GM19468 (cell line): ENCODE data around the gene LMNA.
"Not testable (repeated sequence)": the region's sequence is repeated elsewhere in the genome, so short reads cannot be mapped to it uniquely, and the experiment has no call there.

Experiments used
- ATAC-seq: cut with Tn5 transposase; IDR thresholded peaks from one replicate; pipeline ENCODE4 v1.9.1; 2021; ENCODE audit warnings: mild to moderate bottlenecking, moderate library complexity, moderate number of reproducible peaks; ENCODE audit not compliant: unreplicated experiment; ENCODE audit errors: extremely low read depth

LMNA gene

GRCh38 chr1:156154317-156154749 lies 39.8 kb downstream of the LMNA start:
- ATAC-seq = no peak

- no peak for ATAC-seq
These were observed 41.4 kb downstream of the LMNA start for GRCh38 chr1:156155756-156156510.

DNA sequence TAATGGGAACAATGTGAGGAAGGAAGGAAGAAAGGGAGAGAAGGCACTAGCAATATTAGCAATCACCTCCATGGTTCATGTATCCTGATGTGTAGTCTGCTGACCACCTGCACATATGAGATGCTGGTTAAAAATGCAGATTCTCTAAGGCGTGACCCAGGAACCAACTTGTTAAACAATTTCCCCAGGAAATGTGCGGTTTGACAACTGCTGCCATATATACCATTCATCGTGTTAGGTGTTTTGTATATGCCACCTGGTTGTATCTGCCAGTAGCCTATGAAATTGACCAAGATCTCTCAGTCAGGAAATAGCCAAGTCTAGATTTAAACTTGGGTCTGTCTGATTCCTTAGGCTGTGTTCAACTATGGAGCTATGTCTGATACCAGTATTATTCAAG lies 43.0 kb downstream of the LMNA start:
- ATAC-seq = no peak

DNA sequence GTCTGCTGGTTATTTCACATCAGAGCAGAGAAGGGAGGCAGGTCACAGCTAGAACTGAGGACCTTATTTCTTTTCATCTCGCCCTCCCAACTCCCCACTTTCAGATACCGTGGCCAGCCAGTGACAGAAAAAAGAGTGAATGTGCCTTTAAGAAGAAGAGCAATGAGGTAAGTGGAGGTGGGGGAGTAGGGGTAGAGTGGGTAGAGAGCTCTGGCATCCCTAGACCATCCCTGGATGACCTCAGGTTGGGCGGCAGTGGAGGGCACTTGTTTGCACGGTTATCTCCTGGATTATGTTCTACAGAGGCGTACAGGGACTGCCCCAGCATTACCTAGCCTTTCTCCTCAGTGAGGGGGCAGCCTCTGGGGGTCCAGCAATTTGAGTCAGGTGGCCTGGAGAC lies 43.5 kb downstream of the LMNA start:
- ATAC-seq = no peak

- ATAC-seq = no peak
These were observed 45.7 kb downstream of the LMNA start for GRCh38 chr1:156160000-156160742.

- no peak for ATAC-seq
These were observed 46.2 kb downstream of the LMNA start for GRCh38 chr1:156160743-156161171.

DNA sequence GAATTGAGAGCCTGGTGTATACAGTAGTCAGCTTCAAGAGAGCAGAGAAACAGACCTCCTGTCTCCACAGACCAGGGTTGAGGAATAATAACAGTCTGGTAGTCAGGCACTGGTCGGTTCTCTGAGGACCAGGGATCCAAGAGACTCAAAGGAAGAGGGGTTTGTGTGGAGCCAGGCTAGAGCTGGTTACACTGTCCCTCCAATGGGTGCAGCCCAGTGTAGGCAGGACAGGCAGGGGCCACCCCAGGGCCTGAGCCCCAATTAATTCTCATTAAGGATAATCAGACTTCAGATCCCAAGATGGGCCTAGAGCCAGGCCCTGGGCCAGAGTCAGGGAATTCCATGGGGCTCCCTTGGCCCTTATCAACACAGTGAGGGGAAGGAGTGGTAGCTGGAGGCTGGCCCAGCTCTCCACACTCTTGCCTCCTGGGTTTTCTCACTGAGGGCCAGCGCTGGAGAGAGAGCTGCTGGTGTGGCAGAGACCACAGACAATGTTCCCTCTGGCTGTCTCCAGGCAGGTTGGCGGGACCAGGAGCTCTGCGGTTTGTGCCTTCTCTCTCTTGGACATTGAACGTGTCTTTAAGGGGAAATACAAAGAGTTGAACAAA lies 48.0 kb downstream of the LMNA start:
- no peak for ATAC-seq

DNA sequence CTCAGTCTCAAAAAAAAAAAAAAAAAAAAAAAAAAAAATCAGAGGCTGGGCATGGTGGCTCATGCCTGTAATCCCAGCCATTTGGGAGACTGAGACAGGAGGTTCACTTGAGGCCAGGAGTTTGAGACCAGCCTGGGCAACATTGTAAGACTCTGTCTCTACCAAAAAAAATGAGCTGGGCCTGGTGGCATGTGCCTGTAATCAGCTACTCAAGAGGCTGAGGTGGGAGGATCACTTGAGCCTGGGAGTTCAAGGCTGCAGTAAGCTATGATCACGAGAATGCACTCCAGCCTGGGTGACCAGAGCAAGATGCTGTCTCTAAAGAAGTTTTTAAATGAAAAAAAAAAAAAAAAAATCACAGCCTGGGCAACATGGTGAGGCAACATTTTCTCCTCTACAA lies 49.2 kb downstream of the LMNA start:
- no peak for ATAC-seq

DNA sequence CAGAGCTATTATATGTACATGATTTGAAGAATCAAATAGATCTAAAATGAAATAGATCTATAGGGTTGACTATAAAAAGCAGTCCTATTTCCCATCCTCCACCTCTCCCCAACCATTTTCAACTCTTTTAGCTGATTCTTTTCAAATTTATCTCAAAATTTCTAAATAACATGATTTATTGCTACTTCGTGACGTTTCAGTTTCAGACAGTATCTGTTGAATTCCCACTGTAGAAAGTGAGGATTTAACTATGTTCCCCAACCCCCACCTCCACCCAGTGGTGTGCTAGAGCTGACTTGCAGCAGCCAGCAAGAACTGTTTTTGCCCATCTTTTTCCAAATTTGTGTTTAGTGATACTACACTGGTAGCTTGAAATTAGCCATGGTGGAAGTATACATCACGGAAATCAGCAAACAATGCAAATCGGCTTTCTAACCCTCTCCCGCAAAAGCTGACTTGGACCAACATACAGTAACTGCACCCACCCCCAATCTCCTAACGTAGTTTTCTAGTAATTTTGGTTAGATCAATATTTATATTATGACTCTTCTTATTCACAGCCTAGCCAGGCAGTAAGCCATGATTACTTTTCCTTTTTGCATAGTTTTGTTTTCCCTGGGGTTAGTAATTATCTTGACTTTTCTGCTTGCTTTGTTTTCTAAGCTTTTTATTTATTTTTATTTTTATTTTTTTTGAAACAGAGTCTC lies 49.8 kb downstream of the LMNA start:
- no peak for ATAC-seq

DNA sequence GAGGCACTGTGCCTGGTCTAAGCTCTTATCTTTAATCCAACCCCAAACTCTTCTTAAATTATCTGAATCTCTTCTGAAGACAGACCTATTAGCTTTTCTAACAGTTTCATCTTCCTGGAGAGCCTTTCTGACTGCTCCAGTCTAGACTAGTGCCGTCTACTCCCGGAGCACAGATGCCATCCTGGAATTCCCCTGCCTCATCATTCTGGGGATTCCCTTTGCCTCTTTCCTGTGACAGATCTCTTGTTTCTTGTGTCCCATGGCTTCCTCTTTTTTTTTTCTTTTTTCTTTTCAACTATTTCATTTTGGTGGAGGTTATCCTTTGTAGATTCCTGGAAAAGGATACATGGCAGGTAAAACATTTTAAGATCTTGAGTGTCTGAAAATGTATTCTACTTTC lies 50.6 kb downstream of the LMNA start:
- ATAC-seq = no peak

- ATAC-seq = no peak
These were observed 53.0 kb downstream of the LMNA start for GRCh38 chr1:156167536-156167935.

DNA sequence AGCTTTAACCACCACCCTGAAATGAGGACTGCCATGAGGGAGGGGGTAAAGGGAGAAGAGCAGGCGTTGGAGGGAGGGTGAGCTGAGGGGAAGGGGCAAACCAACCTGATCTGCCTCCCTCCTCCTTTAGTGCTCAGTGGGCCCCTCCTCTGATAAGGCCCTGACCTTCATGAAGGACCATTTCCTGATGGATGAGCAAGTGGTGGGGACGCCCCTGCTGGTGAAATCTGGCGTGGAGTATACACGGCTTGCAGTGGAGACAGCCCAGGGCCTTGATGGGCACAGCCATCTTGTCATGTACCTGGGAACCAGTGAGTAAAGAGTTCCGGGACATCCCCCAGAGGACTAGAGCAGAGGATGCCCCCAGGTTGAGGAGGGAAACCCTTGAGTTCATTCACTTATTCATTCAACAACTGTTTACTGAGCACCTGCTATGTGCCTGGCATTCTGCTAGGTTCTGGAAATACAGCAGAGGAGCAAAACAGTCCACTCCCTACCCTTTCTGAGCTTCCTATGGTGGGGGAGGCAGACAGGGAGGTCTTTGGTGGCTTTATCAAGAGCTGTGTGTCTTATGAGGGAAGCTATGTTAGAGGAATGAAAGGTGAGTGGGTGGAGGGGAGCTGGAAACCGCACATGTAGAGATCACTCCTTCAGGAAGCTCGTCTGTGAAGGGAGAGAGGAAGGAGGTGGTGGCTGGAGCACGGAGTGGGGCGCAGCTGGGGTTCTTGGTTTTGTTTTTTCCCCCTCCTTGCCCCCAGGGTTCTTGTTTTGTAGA lies 58.4 kb downstream of the LMNA start:
- no peak for ATAC-seq

DNA sequence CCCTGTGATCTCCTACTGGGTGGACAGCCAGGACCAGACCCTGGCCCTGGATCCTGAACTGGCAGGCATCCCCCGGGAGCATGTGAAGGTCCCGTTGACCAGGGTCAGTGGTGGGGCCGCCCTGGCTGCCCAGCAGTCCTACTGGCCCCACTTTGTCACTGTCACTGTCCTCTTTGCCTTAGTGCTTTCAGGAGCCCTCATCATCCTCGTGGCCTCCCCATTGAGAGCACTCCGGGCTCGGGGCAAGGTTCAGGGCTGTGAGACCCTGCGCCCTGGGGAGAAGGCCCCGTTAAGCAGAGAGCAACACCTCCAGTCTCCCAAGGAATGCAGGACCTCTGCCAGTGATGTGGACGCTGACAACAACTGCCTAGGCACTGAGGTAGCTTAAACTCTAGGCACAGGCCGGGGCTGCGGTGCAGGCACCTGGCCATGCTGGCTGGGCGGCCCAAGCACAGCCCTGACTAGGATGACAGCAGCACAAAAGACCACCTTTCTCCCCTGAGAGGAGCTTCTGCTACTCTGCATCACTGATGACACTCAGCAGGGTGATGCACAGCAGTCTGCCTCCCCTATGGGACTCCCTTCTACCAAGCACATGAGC lies 62.2 kb downstream of the LMNA start:
- no peak for ATAC-seq

- no peak for ATAC-seq
These were observed 63.6 kb downstream of the LMNA start for GRCh38 chr1:156177919-156178654.

DNA sequence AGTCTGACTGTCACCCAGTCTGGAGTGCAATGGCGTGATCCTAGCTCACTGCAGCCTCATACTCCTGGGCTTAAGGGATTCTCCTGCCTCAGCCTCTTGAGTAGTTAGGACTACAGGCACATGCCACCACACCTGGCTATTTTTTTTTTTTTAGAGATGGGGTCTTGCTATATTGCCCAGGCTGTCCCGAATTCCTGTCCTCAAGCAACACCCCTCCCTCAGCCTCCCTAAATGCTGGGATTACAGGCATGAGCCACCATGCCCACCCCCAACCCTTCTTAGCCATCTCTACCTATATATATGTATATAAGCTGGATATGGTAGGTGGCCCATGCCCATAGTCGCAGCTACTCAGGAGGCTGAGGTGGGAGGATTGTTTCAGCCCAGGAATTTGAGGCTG lies 66.0 kb downstream of the LMNA start:
- no peak for ATAC-seq

DNA sequence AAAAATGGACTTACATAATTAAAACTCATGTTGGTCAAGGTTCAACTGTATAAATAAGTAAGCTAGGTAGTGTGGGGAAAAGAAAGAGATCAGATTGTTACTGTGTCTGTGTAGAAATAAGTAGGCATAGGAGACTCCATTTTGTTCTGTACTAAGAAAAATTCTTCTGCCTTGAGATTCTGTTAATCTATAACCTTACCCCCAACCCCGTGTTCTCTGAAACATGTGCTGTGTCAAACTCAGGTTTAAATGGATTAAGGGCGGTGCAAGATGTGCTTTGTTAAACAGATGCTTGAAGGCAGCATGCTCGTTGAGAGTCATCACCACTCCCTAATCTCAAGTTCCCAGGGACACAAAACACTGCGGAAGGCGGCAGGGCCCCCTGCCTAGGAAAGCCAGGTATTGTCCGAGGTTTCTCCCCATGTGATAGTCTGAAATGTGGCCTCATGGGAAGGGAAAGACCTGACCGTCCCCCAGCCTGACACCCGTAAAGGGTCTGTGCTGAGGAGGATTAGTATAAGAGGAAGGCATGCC lies 66.9 kb downstream of the LMNA start:
- not testable (repeated sequence) for ATAC-seq

DNA sequence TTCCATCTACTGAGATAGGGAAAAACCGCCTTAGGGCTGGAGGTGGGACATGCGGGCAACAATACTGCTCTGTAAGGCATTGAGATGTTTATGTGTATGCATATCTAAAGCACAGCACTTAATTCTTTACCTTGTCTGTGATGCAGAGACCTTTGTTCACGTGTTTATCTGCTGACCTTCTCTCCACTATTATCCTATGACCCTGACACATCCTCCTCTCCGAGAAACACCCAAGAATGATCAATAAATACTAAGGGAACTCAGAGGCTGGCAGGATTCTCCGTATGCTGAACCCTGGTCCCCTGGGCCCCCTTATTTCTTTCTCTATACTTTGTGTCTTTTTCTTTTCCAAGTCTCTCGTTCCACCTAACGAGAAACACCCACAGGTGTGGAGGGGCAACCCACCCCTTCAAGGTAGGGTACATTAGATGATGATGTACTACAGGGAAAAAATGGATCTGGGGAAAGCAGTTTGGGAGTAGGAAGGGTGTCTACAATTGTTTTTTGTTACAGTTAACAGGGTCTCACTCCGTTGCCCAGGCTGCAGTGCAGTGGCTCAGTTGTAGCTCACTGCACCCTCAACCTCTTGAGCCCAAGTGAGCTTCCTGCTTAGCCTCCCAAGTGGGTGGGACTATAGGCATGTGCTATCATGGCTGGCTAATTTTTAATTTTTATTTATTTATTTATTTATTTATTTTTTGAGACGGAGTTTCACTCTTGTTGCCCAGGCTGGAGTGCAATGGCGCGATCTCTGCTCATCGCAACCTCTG lies 67.7 kb downstream of the LMNA start:
- ATAC-seq = not testable (repeated sequence)
